Activated CD8-positive, alpha-beta T cell treated with anti-CD3 and anti-CD28 coated beads, Interleukin-2, amount 10 ng/mL, durations not matched to agents 7 days and 5 days (primary cell): ENCODE data around the gene REXO2. TPM values are rescaled to one million over a fixed set of nuclear protein-coding genes. Genes with fewer than 3 reads are reported as not detected.

Source experiments
- ATAC-seq: fragments of 150-1000 bp; cut with Tn5 transposase; one replicate; pipeline ENCODE4 v1.10.0; 2021; ENCODE audit warnings: moderate library complexity
- CTCF ChIA-PET: fragments of 350-600 bp; sonication (Branson Sonifier 250); formaldehyde crosslinking; loops from one replicate; lab custom pipeline; 2021; ENCODE audit warnings: antibody characterized with exemption; lab: Charles Lee
- POLR2A ChIA-PET: fragments of 350-600 bp; sonication (Branson Sonifier 250); formaldehyde crosslinking; loops from one replicate; lab custom pipeline; 2021; ENCODE audit warnings: antibody characterized with exemption; lab: Charles Lee
- DNase-seq: peaks from one replicate; pipeline ENCODE4 v3.0.0-alpha.2; 2020
- H3K27ac Mint-ChIP-seq: one replicate; pipeline ENCODE4 v1.8.0; 2021; ENCODE audit warnings: mild to moderate bottlenecking, mixed read lengths
- H3K27me3 Mint-ChIP-seq: one replicate; pipeline ENCODE4 v1.8.0; 2021; ENCODE audit warnings: low read depth, mixed read lengths
- H3K36me3 Mint-ChIP-seq: one replicate; pipeline ENCODE4 v1.8.0; 2021; ENCODE audit warnings: low read depth, mixed read lengths
- H3K4me1 Mint-ChIP-seq: one replicate; pipeline ENCODE4 v1.8.0; 2021; ENCODE audit warnings: low read depth, mixed read lengths
- H3K4me3 Mint-ChIP-seq: one replicate; pipeline ENCODE4 v1.8.0; 2021; ENCODE audit warnings: mild to moderate bottlenecking, mixed read lengths
- H3K9me3 Mint-ChIP-seq: one replicate; pipeline ENCODE4 v1.8.0; 2022; ENCODE audit warnings: mixed read lengths; ENCODE audit not compliant: insufficient read depth
- total RNA-seq, 2 experiments: library from RNA; stranded (reverse); gene quantifications; one replicate each; pipeline ENCODE4 v1.2.3, GENCODE V29; 2021

The REXO2 gene
- 10 to 100 TPM; 56.6 to 60.7 TPM for total RNA-seq

DNA sequence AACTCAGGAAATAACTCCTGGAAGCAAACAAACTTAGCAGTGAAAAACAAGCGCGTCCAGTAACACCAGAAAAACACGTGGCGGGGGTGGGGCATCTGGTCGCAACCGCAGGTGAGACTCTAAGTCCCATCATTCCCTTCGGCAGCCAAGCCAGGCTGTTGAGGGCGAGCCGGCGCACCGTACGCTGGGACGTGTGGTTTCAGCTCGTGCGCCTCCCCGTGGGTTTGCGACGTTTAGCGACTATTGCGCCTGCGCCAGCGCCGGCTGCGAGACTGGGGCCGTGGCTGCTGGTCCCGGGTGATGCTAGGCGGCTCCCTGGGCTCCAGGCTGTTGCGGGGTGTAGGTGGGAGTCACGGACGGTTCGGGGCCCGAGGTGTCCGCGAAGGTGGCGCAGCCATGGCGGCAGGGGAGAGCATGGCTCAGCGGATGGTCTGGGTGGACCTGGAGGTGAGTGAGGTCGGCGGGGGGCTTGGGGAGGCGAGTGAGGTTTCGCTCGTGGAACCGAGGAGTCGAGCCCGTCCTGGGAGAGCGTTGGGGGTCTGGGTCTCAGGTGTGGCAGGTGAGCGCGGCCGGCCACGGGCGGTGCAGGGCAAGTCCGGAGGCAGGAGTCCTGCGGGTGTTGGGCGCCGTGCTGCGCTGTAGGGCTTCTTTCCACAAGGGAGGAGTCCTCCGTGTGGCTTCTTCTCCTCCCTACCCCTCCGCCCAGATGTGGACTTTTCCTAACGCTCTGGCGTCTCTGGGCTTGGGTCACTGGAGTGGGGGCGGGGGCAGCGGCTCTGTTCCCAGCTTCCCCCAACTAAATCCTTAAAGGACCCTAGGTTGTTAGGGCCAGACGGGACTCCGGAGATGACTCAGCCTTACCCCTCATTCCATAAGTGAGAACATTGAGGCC lies at the start of gene REXO2:
REXO2 (plus strand) TSS at position 239 of the 892 bp plus-strand sequence; CDS start at position 301, 62 bp downstream.
- CTCF ChIA-PET, result interaction anchor here (1.0 to 1.6 kb wide), 5 partner anchors 9 to 158 kb away, joined by 3 to 6 read pairs (median 3); partner anchors contain the start of genes C11orf71 and RBM7
- DNase-seq (peak; percentile 96), ATAC-seq (peak; percentile 98)
- Mint-ChIP-seq H3K4me1 (peaks cover 34% of the 10 kb centered on the region), H3K27ac (peak within 1 kb of the TSS; percentile 94), H3K4me3 (peak within 1 kb of the TSS; percentile 98), H3K9me3 (no peaks in the 10 kb centered on the region), H3K27me3 (no peaks in the 10 kb centered on the region), H3K36me3 (peaks cover 21% of the 10 kb centered on the region)
- POLR2A ChIA-PET, result interaction anchor here (0.7 kb wide), 1 partner anchor 1908 kb away, joined by 3 read pairs; no protein-coding TSS in a partner anchor

DNA sequence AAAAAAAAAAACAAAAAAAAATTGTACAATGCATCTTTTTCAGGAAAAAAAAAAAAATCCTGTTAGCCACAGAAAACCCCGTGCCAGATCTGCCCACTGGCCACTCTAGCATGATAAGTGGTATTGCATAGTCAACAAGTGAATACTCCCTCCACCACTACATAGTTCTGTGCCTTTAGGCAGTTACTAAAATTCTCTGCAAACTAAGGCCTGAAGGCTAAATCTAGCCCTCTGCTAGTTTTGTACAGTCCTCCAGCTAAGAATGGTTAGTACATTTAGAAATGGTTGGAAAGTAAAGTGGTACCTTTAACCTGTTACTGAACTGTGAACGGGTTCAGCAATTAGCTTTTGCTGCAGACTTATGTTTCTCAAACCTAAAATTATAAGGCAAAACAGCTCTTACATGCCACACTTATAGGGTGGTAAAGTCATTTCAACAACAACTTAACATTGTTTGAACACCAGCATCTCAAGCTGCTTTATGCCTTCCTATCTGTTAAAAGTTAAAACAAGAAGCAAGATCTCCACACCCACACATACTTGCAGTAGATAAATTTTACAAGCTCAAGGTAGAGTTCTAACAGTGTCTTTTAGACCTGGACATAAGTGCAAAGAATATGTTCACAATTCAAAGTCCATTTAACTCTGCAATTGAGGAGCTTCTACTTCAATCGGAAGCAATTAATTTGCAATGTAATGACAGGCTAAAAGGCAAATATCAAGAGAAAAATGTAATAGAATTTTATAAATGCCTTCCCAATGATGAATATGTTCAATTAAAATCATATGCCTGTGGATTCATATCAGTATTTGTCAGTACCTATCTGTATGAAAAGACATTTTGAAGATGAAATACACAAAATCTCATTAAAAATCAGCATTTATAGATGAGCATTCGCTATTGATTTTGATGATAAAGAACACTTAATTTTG lies 46.3 kb upstream of the REXO2 start:
- DNase-seq (no peak), ATAC-seq (no peak)
- H3K27me3 Mint-ChIP-seq, result peaks cover 5% of the 10 kb centered on the region
- peaks cover 4% of the 10 kb centered on the region for H3K4me1 Mint-ChIP-seq
- ChIA-PET POLR2A (no interaction called here), CTCF (interaction anchor here (0.9 to 1.5 kb wide), 2 partner anchors 35 to 46 kb away, joined by 3 to 4 read pairs; no protein-coding TSS in a partner anchor)
- no peak overlapping the region for H3K4me3 Mint-ChIP-seq
- H3K9me3 Mint-ChIP-seq, result no peaks in the 10 kb centered on the region
- no peak overlapping the region for H3K27ac Mint-ChIP-seq
- peaks cover 5% of the 10 kb centered on the region for H3K36me3 Mint-ChIP-seq

DNA sequence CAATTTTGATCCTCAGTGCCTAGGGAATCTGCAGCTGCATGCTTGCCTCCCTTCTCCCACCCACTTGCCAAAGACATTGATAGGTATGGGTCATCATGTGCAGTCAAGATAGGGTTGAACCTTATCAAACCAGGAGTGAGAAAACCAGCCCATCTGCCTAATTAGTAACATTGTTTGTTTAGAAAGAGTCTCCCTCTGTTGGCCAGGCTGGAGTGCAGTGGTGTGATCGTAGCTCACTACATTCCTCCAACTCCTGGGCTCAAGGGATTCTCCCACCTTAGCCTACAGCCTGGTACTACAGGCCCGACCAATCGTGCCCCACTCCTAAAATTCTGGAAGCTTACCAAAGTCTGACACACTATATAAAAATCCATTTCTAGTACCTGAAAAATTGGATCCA lies 43.5 kb upstream of the REXO2 start:
- Mint-ChIP-seq H3K27me3 (peaks cover 5% of the 10 kb centered on the region), H3K4me3 (no peak overlapping the region), H3K36me3 (peaks cover 16% of the 10 kb centered on the region), H3K9me3 (no peaks in the 10 kb centered on the region), H3K4me1 (peaks cover 18% of the 10 kb centered on the region), H3K27ac (no peak overlapping the region)
- ATAC-seq (no peak), DNase-seq (no peak)
- ChIA-PET CTCF (no interaction called here), POLR2A (no interaction called here)

DNA sequence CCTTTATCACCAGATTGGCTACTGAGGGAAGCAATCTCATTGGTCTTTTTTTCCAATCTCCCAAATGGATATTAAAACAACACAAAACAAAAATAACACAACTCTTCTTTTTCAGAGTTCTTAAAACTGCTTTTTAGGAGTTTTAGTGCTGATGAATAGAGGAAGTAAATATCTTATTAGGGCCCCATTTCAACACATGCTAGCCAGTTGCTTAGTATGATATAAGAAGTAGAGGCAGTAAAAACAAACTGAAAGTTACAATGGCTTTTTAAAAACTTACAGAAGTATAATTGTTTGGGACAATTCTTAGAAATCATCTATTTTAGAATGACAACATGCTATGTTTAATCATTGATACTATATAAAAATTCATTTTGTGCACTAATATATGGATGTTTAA lies 42.4 kb upstream of the REXO2 start:
- CTCF ChIA-PET, result no interaction called here
- Mint-ChIP-seq H3K27me3 (peaks cover 5% of the 10 kb centered on the region), H3K4me3 (no peak overlapping the region), H3K9me3 (no peaks in the 10 kb centered on the region), H3K4me1 (peaks cover 19% of the 10 kb centered on the region), H3K36me3 (peaks cover 21% of the 10 kb centered on the region), H3K27ac (no peak overlapping the region)
- no peak for DNase-seq
- ATAC-seq, result no peak
- POLR2A ChIA-PET, result no interaction called here

DNA sequence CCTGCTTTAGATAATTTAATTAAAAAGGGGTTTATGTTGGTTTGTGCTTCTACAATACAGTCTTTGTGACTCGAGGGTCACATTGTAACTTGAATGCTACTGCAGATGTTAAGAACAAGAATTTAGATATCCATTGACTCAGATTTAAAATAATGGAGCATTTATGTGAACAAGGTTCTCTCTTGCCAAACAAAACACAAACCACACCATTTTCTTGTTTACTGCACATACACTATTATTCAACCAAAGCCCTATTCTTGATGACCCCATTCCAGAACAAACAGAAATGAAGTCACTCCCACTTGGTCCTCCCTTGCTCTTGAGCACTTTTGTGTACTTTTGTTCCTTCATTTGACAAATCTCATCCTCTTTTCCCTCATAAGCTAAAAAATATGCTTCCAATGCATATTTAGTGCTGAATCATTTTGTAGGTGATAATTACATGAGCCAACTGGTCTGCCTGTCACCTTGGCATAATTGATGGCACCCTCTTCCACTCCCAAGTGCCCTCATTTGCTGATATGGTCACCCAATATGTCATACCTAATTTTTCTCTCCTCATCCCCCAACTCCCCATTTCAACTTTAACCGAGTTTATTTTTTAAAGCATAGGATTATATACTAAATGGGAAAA lies 41.8 kb upstream of the REXO2 start:
- ChIA-PET POLR2A (no interaction called here), CTCF (interaction anchor here (0.9 kb wide), 1 partner anchor 11 kb away, joined by 4 read pairs; no protein-coding TSS in a partner anchor)
- no peak overlapping the region for H3K4me3 Mint-ChIP-seq
- H3K27ac Mint-ChIP-seq, result no peak overlapping the region
- H3K36me3 Mint-ChIP-seq, result peaks cover 24% of the 10 kb centered on the region
- ATAC-seq (no peak), DNase-seq (no peak)
- H3K4me1 Mint-ChIP-seq, result peaks cover 22% of the 10 kb centered on the region
- H3K27me3 Mint-ChIP-seq, result peaks cover 5% of the 10 kb centered on the region
- no peaks in the 10 kb centered on the region for H3K9me3 Mint-ChIP-seq

DNA sequence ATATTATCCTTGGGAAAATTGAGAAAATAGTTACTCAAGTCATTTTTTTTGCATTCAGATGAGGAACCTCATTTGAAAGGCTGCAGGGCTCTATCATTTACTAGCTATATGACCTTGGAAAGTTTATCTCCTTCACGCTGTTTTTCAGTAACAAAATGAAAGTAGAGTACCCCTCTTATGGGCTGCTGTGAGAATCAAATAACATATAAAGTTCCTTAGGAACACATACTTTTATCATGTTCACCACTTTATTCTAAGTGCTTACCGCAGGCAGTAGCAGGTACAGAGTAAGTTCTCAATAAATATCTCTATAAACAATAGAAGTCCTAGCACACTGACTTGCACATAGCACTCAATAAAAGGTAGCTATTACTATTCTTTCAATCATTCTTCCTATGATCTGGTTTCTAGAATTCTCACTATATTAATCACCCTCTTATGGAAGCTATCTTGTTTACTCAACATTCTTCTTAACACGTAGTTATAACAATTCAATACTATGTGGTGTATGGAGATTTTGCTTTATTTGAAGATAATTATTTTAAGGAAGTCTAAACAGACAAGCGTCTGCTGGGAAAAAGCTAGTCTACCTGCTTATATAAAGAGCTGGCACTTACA lies 40.9 kb upstream of the REXO2 start:
- POLR2A ChIA-PET, result no interaction called here
- Mint-ChIP-seq H3K36me3 (peaks cover 28% of the 10 kb centered on the region), H3K27ac (no peak overlapping the region), H3K9me3 (no peaks in the 10 kb centered on the region), H3K4me1 (peaks cover 27% of the 10 kb centered on the region), H3K27me3 (no peaks in the 10 kb centered on the region), H3K4me3 (peak overlapping the region; percentile 91)
- CTCF ChIA-PET, result interaction anchor here (0.6 to 0.9 kb wide), 2 partner anchors 12 to 30 kb away, joined by 3 to 4 read pairs; no protein-coding TSS in a partner anchor
- no peak for DNase-seq
- ATAC-seq, result no peak

DNA sequence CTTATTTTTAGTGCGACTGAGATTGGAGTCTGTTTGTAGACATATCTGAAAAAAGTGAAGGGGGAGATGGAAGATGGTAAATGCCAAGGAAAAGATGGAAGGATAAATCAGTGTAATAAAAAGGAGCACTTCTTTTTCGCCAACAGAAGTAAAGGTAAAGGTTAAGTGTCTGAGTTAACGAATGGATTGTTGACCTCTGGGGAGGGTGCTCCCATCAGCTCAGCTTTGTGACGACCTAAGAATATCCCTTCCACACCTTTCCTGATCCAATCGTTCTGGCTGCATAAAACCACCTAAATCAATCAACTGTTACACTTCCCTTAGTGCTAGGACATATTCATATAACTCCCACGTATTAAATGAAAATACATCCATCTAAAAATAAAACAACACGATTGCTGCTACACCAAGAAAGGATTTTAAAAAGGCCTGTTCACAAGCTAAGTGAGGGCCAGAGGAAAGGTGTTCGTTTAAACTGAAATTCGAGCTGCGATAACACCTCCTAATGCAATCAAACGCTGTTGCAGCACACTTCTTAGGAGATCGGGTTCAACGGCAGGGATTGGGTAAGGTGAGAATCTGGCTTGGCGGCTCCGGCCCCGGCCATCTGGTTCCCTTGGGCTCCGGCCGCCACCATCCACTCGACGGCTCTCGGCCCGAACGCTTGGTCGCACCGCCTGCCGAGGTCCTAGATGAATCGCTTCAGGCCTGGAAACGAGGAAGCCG lies 39.6 kb upstream of the REXO2 start:
- peak overlapping the region; percentile 91 for H3K4me3 Mint-ChIP-seq
- DNase-seq (no peak), ATAC-seq (peak; percentile 27)
- H3K27ac Mint-ChIP-seq, result peak overlapping the region; percentile 99
- CTCF ChIA-PET, result interaction anchor here (0.9 kb wide), 1 partner anchor 40 kb away, joined by 4 read pairs; the partner anchor contains the start of gene REXO2
- peaks cover 34% of the 10 kb centered on the region for H3K4me1 Mint-ChIP-seq
- POLR2A ChIA-PET, result no interaction called here
- H3K27me3 Mint-ChIP-seq, result no peaks in the 10 kb centered on the region
- H3K36me3 Mint-ChIP-seq, result peaks cover 35% of the 10 kb centered on the region
- no peaks in the 10 kb centered on the region for H3K9me3 Mint-ChIP-seq

DNA sequence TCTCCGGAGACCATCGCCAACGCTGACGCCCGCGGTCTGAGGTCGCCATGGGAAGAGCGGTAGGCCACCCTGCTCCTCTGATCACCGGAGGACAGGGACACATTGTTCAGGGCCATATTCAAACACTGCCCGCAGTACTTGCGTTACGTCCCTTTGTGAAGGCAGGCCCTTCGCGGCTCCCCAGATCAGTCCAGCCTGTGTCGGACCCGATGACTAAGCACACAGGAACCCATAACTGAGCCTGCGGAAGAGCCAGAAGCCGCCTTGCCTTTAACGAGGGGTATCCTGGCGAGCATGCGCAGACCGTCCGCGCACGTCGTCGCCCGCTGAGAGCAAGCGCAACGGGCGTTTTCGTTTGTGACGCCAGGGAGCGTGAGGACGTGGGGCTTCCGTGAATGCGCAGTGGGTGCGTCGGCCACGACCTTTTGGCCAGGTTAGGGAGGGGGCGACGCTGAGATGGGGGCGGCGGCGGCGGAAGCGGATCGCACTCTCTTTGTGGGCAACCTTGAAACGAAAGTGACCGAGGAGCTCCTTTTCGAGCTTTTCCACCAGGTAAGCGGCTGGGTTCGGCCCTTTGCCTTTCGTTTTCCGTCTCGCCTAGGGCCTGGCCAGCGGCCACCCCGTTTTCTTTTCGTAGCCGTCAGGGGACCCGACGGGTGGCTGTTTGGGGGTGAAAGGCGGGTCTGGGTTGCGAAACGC lies 38.9 kb upstream of the REXO2 start, which contains the start of the genes C11orf71 and RBM7:
C11orf71 (minus strand) TSS at position 296 of the 699 bp plus-strand sequence; CDS start at position 116, 180 bp downstream.
RBM7 (plus strand) TSS at position 451 of the 699 bp plus-strand sequence; CDS start at position 457, 6 bp downstream.
- ATAC-seq, result peak; percentile 93
- ChIA-PET POLR2A (interaction anchor here (1.0 kb wide), 1 partner anchor 60 kb away, joined by 5 read pairs; no protein-coding TSS in a partner anchor), CTCF (interaction anchor here (0.9 kb wide), 1 partner anchor 39 kb away, joined by 4 read pairs; the partner anchor contains the start of gene REXO2)
- peak; percentile 99 for DNase-seq
- Mint-ChIP-seq H3K27me3 (no peaks in the 10 kb centered on the region), H3K9me3 (no peaks in the 10 kb centered on the region), H3K27ac (peak within 1 kb of the TSS; percentile 99), H3K36me3 (peaks cover 41% of the 10 kb centered on the region), H3K4me1 (peaks cover 40% of the 10 kb centered on the region), H3K4me3 (peak within 1 kb of the TSS; percentile 91)

DNA sequence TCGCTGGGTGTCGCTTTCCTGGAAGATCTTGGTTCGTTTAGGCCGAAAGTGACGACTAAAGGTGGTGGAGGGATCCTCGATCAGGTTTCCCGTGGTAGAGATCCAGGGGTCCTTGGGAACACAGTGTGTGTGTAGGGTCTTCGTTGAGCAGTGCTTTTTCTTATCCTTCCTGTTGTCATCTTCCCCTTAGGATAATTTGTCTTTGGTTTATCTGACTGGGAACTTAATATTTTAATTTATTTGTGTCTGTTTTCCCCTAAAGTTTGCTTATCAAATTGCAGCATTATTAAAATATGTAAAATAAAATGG lies 38.4 kb upstream of the REXO2 start:
- Mint-ChIP-seq H3K27me3 (no peaks in the 10 kb centered on the region), H3K36me3 (peaks cover 46% of the 10 kb centered on the region)

DNA sequence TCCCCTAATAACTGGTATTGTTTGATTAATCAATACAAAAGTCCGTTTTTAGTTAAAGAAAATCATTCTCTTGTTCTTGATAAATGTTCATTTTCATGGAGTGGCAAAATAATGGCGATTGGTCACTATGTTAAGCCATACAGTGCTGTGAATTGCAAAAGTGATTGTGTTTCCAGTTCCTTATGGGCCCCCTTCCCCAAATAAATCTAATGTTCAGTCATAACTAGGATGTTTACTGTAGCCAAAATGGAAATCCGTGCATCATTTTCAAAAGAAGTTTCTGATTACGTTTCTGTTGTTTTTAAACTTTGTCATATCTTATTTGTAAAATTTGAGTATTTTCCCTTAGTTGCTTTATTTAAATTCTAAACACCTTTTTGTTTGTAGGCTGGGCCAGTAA lies 38.0 kb upstream of the REXO2 start:
- Mint-ChIP-seq H3K36me3 (peaks cover 50% of the 10 kb centered on the region), H3K9me3 (no peaks in the 10 kb centered on the region), H3K27me3 (no peaks in the 10 kb centered on the region), H3K27ac (peak overlapping the region; percentile 99), H3K4me3 (peak overlapping the region; percentile 91), H3K4me1 (peaks cover 48% of the 10 kb centered on the region)
- ChIA-PET CTCF (no interaction called here), POLR2A (no interaction called here)
- DNase-seq, result no peak
- no peak for ATAC-seq

More for the DNA sequence above, 38.4 kb upstream of the REXO2 start:
- Mint-ChIP-seq H3K27ac (peak overlapping the region; percentile 99), H3K4me3 (peak overlapping the region; percentile 91), H3K4me1 (peaks cover 44% of the 10 kb centered on the region), H3K9me3 (no peaks in the 10 kb centered on the region)
- ChIA-PET POLR2A (interaction anchor here (1.0 kb wide), 1 partner anchor 60 kb away, joined by 5 read pairs; no protein-coding TSS in a partner anchor), CTCF (no interaction called here)
- DNase-seq (no peak), ATAC-seq (no peak)
